ENCODE data around the gene ATRNL1.

The ATRNL1 gene

GRCh38 chr10:115065801-115066200, 27.4 kb upstream of the ATRNL1 start:
- no peak overlapping the region for H3K27ac ChIP-seq
- H3K27me3 ChIP-seq = peaks cover 10% of the 10 kb centered on the region
- no peaks in the 10 kb centered on the region for H3K4me1 ChIP-seq (ENCODE audit: control insufficient read depth in 1 of 2, insufficient read depth in 1 of 2, low read depth in 1 of 2, low read length in 1 of 2)
- H3K36me3 ChIP-seq = no peaks in the 10 kb centered on the region
- H3K4me3 ChIP-seq (ENCODE audit: low read depth in 1 of 2, low read length in 1 of 2) = no peak overlapping the region
- no peaks in the 10 kb centered on the region for H3K9me3 ChIP-seq
- TF ChIP-seq CTCF (IDR thresholded peaks at IDR 0.05) = no peak

GRCh38 chr10:115066528-115066927, 26.6 kb upstream of the ATRNL1 start:
- Histone ChIP-seq H3K27ac (no peak overlapping the region), H3K4me3 (ENCODE audit: low read depth in 1 of 2, low read length in 1 of 2) (no peak overlapping the region), H3K27me3 (peaks cover 8% of the 10 kb centered on the region), H3K9me3 (no peaks in the 10 kb centered on the region), H3K4me1 (ENCODE audit: control insufficient read depth in 1 of 2, insufficient read depth in 1 of 2, low read depth in 1 of 2, low read length in 1 of 2) (no peaks in the 10 kb centered on the region), H3K36me3 (no peaks in the 10 kb centered on the region)
- no peak for TF ChIP-seq CTCF (IDR thresholded peaks at IDR 0.05)

- no peaks in the 10 kb centered on the region for H3K36me3 ChIP-seq
- no peak overlapping the region for H3K4me3 ChIP-seq (ENCODE audit: low read depth in 1 of 2, low read length in 1 of 2)
- H3K9me3 ChIP-seq = no peaks in the 10 kb centered on the region
- TF ChIP-seq CTCF (IDR thresholded peaks at IDR 0.05) = no peak
- no peak overlapping the region for H3K27ac ChIP-seq
- no peaks in the 10 kb centered on the region for H3K4me1 ChIP-seq (ENCODE audit: control insufficient read depth in 1 of 2, insufficient read depth in 1 of 2, low read depth in 1 of 2, low read length in 1 of 2)
- no peaks in the 10 kb centered on the region for H3K27me3 ChIP-seq
These were observed 19.4 kb upstream of the ATRNL1 start for GRCh38 chr10:115073796-115074195.

- Histone ChIP-seq H3K27me3 (peaks cover 10% of the 10 kb centered on the region), H3K4me3 (ENCODE audit: low read depth in 1 of 2, low read length in 1 of 2) (no peak overlapping the region), H3K27ac (no peak overlapping the region), H3K9me3 (no peaks in the 10 kb centered on the region), H3K4me1 (ENCODE audit: control insufficient read depth in 1 of 2, insufficient read depth in 1 of 2, low read depth in 1 of 2, low read length in 1 of 2) (no peaks in the 10 kb centered on the region), H3K36me3 (no peaks in the 10 kb centered on the region)
- TF ChIP-seq CTCF (IDR thresholded peaks at IDR 0.05) = no peak
These were observed 10.7 kb upstream of the ATRNL1 start for GRCh38 chr10:115082506-115082905.

GRCh38 chr10:115084277-115084850, 8.8 kb upstream of the ATRNL1 start:
- Histone ChIP-seq H3K4me1 (ENCODE audit: control insufficient read depth in 1 of 2, insufficient read depth in 1 of 2, low read depth in 1 of 2, low read length in 1 of 2) (no peaks in the 10 kb centered on the region), H3K27ac (no peak overlapping the region), H3K4me3 (ENCODE audit: low read depth in 1 of 2, low read length in 1 of 2) (no peak overlapping the region), H3K27me3 (peaks cover 22% of the 10 kb centered on the region), H3K36me3 (no peaks in the 10 kb centered on the region), H3K9me3 (no peaks in the 10 kb centered on the region)
- no peak for TF ChIP-seq CTCF (IDR thresholded peaks at IDR 0.05)

GRCh38 chr10:115091161-115091560, 2.0 kb upstream of the ATRNL1 start:
- H3K27me3 ChIP-seq = peaks cover 79% of the 10 kb centered on the region
- peaks cover 0 to 8% of the 10 kb centered on the region in 2 experiments for H3K4me1 ChIP-seq (ENCODE audit: control insufficient read depth in 1 of 2, insufficient read depth in 1 of 2, low read depth in 1 of 2, low read length in 1 of 2)
- TF ChIP-seq CTCF (IDR thresholded peaks at IDR 0.05) = no peak
- no peak overlapping the region for H3K4me3 ChIP-seq (ENCODE audit: low read depth in 1 of 2, low read length in 1 of 2)
- H3K9me3 ChIP-seq = no peaks in the 10 kb centered on the region
- no peak overlapping the region for H3K27ac ChIP-seq
- no peaks in the 10 kb centered on the region for H3K36me3 ChIP-seq
